GM15510 (cell line): ENCODE measurements around the gene DOP1A.

Experiments used
- POLR2A ChIP-seq: IDR thresholded peaks from 3 replicates; pipeline ENCODE4 v1.6.1; 2011; ENCODE audit warnings: borderline replicate concordance; ENCODE audit not compliant: insufficient read length; ENCODE audit errors: extremely low read depth

Gene DOP1A

DNA sequence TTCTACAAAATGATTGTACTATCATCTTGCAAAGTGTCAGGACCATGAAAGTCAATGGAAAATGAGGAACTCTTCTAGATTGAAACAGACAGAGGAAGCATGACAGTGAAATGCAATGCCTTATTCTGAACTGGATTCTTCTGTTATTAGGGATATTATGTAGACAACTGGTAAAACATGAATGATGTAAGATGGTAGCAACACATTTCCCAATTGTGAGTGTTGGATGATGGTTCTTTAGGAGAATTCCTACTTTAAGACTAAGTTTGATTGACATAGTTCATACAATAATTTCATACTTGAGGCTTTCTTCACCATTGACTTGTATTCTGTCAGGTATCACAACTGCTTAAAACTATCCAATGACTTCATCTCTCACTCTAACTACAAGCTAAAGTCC lies 6.3 kb upstream of the DOP1A start:
- no peak for TF ChIP-seq POLR2A

DNA sequence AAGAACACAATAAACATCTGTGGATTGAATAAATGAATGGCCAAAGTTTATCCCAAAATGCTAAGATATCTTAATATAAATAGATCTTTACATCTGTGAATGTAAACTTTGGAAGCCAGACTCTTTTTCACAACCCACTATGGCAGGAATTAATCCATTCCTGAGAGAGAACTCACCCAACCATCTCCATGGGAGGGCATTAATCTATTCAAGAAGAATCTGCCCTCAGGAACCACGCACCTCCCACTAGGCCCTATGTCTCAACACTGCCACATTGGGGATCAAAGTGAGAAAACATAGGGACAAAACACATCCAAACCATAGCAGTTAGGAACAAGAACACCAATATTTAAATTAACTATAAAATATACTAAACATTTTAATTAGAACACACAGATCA lies 5.2 kb upstream of the DOP1A start:
- TF ChIP-seq POLR2A: no peak

DNA sequence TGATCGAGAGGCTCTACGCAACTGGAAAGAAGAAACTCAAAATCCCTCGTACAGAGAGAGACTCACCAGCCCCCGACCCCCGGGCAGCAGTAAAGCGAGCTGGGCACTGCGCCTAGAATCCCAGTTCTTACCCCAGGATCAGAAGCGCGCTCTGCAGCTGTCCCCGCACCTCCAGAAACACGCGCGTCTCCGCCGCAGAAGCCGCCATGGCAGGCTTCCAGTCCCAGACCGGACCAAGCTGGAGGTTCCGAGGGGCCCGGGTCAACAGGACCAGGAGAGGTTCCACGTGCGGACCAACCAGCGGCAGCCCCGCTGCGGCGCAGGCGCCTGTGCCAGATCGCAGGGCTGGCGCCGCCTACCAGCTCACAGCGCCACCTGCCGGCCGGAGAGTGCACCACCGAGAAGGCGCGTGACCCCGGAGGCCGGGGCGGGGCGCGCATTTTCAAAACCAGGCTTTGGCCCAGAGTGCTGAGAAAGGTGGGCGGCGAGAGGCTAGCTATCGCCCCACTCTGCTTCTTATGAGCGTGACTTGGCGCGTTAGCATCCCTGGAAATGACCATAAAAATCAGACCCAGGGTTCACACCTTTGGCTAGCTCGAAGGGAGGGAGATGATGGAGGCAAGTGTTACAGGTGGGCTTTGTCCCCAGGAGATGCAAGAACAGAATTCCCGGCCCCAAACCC lies 1.8 kb upstream of the DOP1A start, which contains the start of gene UBE3D:
TSS of gene UBE3D (minus strand) at position 331 of the 682 bp plus-strand sequence. CDS start at position 208, 123 bp downstream.
- peak; percentile 90 for TF ChIP-seq POLR2A

DNA sequence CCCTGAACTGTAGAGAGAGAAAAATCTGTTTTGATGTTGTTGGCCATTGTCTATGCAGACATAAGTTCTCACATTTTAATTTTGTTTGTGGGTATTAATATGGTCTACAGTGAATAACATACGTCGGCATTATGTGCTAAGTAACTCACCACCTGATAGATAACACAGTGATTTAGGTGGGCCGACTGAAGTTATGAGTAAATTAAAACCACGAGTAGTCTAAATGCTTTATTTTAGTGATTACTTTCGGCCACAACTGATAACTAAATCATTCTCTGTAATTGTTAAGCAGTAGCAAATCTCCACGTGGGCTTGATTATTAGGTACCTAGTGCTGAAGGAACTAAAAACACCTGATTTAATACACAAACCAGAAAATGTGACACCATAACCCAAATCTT lies 1.1 kb downstream of the DOP1A start:
- no peak for TF ChIP-seq POLR2A

DNA sequence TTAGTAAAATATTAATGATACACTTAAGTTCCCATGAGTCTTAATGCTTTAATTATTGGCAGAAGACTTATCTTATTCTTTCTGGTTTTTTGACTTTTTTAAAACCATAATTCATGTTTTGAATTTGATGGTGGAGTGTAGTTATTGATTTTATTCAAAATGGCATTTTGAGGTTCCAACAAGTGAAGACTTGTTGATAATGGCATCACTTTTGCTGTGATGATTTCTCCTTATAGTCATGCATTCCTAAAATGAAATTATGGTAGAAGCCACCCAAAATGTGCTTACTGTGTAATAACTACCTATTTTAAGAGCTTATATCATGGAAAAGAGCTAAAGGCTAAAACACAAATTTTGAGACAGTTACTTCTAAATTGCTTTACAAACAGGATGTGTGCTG lies 2.2 kb downstream of the DOP1A start:
- no peak for TF ChIP-seq POLR2A

DNA sequence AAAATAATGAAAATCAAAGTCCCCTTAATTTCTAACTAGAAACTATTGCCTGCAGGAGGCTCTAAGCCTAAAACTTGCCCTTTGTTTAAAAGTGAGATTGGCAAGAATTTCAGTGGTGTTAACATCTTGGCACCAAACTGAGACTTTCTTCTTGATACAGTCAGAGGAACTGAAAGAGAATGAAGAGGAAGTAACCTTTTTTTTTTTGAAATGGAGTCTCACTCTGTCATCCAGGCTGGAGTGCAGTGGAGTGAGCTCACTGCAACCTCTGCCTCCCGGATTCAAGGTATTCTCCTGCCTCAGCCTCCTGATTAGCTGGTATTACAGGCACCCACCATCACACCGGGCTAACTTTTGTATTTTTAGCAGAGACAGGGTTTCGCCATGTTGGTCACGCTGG lies 3.6 kb downstream of the DOP1A start:
- no peak for TF ChIP-seq POLR2A

DNA sequence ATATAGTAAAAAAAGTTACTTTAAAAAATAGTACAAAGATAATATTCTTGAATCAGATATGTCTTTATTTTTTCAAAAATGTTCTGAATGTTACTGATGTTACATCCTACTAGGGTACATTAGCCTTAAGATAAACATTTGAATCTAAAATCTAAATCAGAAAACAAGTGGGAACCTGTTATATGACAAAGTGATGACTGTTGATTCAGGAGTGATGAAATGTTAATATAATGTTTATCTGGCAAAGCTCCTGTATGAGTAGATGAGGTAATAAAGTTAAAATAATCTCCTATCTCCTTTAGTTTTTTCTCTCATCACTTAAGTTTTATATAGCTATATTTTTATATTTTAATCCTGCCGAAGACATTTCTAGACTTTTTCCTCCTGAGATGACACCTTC lies 4.2 kb downstream of the DOP1A start:
- no peak for TF ChIP-seq POLR2A

DNA sequence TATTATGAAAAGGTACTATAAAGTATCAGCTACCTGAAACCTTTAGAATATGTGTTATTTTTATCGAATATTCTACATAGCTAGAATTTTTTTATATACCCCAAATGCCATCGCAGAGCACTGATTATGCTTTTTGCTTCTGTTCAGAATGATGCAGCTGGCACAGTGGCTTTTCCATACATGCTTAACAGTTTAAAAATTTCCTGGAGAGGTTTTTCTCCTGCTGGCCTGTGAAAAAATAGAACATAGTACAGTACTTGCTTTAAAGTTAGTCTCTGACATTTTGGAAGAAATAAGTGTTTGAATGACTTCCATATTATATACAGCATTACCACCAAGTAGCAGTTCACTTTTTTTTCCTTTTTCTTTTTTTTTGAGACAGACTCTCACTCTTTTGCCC lies 5.3 kb downstream of the DOP1A start:
- TF ChIP-seq POLR2A: no peak

DNA sequence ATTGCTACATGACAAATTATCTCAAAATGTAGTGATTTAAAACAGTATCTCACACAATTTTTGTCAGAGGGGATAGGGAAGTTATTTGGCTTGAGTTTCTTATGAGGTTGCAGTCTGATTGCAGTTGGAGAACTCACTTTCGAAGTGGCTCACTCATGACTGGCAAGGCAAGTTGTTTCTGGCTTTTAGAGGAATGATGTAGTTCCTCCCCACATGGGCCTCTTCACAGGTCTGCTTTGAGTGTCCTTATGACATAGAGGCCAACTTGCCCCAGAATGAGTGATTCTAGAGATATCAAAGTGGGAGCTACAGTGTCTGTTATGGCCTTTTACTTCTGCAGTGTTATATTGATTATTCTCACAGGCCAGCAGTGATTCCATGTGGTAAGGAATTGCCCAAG lies 6.1 kb downstream of the DOP1A start:
- no peak for TF ChIP-seq POLR2A

DNA sequence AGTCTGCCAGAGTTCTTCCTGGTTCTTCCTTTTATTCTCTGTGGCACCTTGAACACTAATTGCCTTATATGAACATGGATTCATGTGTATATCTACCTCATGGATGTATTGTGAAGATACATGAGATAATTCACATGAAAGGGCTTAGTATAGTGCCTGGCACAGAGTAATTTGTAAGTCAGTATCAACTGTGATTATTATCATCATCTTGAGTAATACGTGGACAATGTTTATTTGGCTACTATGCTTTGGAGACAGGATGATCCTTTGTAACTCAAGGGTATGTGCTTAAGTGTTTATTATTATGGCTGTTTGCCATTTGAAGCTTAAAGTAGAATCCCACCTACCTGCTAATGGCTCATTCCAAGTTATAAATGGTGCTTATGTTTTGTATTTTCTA lies 16.0 kb downstream of the DOP1A start:
- no peak for TF ChIP-seq POLR2A

DNA sequence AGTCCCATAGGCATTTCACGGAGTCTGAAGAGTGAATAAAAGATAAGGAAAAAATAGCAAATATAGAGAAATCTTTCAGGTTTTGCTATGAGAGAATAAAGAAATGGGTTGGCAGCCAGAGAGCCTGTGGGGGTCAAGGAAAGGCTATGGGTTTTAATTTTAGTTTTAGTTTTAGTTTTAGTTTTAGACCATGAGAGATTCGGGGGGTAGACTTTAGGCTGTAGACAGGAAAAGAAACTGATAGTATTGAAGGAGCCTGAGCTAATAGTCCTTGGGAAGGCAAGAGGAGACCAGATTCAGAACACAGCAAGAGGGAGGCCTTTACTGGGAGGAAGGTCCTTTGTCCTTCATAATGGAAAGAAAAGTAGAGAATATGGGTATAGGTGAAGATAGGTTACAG lies 19.3 kb downstream of the DOP1A start:
- no peak for TF ChIP-seq POLR2A

DNA sequence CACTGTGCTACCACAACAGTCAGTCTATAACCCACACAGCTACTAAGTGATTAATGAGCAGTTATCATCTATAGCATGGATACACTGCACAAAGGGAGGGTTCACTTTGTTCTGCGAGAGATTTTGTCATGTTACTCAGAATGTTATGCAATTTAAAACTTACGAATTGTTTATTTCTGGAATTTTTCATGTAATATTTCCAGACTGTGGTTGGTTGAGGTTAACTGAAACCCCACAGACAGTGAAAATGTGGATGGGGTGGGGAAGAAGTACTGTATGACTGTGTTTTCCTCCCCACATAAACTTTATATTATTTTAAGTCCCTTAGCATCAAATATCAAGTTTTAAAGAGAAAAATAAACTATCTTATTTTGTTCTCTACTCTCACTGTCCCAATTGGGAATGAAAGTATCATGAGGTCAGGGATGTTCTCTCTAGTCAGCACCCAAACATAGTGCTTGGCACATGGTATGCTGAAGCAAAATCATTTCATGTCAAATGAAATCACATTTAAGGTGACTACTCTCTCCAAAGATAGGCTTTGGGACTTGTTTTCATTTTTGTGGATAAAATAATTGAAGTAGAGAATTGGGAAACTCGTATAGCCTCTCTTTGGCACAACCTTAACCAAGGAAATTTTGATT lies 25.4 kb downstream of the DOP1A start:
- no peak for TF ChIP-seq POLR2A

DNA sequence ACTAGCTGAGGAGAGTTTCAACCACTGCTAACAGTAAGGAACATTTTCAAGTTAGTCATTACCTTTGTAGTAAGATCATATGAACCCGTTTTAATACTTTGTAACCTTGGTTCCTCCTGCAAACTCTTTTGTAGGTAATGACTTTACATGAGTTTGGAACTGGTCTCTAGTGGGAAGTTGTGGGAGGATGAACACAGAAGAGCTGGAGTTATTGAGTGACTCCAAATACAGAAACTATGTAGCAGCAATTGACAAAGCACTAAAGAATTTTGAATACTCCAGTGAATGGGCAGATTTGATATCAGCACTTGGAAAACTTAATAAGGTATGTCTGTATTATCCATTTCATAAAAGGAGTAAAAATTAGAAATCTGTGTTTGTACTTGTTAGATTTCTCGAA lies 29.3 kb downstream of the DOP1A start:
- no peak for TF ChIP-seq POLR2A

DNA sequence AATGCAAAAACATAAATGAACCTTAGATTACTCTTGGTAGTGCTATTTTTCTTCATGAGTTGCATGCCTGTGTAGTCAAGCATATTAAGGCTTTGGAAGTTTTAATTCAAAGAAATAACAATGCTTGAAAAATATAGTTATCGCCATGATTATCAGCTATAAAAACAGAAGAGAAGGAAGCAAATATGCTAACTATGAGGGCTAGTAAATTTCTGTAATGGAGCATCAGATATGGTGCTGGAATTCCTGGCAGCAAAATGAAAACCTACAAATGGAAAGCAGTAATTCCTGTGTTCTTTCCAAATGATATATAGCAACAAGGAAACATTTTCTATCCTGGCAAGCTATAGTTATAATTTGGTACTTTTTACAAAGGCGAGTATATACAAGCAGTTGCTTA lies 29.7 kb downstream of the DOP1A start:
- no peak for TF ChIP-seq POLR2A

DNA sequence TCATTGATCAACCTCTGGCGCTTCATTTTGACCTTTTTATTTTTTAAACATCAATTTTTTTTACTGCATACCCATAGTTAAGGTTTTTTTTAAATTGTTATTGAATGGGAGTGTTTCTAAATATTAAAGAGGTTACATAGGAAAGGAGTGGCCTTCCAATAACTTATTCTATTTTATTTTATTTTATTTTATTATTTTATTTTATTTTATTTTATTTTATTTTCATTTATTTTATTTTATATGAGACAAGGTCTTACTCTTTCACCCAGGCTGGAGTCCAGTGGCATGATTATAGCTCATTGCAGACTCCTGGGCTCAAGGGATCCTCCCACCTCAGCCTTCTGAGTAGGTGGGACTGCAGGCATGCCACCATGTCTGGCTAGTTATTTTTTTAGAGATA lies 30.2 kb downstream of the DOP1A start:
- no peak for TF ChIP-seq POLR2A

DNA sequence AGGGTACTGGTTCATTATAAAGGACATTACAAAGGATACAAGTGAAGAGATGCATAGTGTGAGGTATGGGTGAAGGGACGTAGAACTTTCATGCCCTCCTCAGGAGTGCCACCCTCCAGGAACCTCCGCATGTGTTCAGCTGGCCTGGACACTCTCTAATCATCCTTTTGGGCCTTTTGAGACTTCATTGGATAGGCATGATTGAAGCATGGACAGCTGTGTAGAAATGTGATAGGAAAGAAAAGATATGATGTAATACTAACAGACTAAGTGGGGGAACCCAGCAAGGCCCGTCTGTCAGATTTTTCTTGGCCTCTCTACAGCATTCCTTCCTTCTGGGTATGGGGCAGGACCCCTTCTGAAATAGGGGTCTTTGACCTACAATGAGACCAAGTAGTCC lies 31.1 kb downstream of the DOP1A start:
- TF ChIP-seq POLR2A: no peak
